Uterus (tissue), 4 donors: Measurements from ENCODE around the gene PLA1A. TPM values are rescaled to one million over a fixed set of nuclear protein-coding genes. Genes with fewer than 3 reads are reported as not detected.

ENCODE experiments used
- DNase-seq, 2 donors: peaks; one replicate each; pipeline ENCODE4 v3.0.0-alpha.2; 2019 to 2020
- H3K27ac ChIP-seq, 2 donors: fragments of 200-600 bp; sonication (generic); 1 replicate in 1 of 2; 2 replicates in 1 of 2; pipeline ENCODE4 v1.5.1; 2016 to 2018
- H3K27me3 ChIP-seq, 2 donors: fragments of 200-600 bp; sonication (generic); one replicate each; pipeline ENCODE4 v1.5.1; 2018 to 2019; ENCODE audit warnings: control low read depth in 1 of 2
- H3K36me3 ChIP-seq, 2 donors: fragments of 200-600 bp; sonication (generic); one replicate each; pipeline ENCODE4 v1.5.1; 2019; ENCODE audit warnings: control low read depth in 1 of 2
- H3K4me1 ChIP-seq, 2 donors: fragments of 200-600 bp; sonication (generic); one replicate each; pipeline ENCODE4 v1.5.1; 2018 to 2019; ENCODE audit warnings: control low read depth in 1 of 2
- H3K4me3 ChIP-seq, 2 donors: fragments of 200-600 bp; sonication (generic); 1 replicate in 1 of 2; 2 replicates in 1 of 2; pipeline ENCODE4 v1.5.1; 2018 to 2019; ENCODE audit warnings: mild to moderate bottlenecking in 1 of 2
- H3K9me3 ChIP-seq, 2 donors: fragments of 200-600 bp; sonication (generic); one replicate each; pipeline ENCODE4 v1.5.1; 2019; ENCODE audit warnings: control low read depth in 1 of 2
- POLR2A ChIP-seq, 2 donors: fragments of 450-650 bp; IDR thresholded peaks; one replicate each; pipeline ENCODE4 v1.6.1; 2016; ENCODE audit warnings: antibody characterized with exemption in 2 of 2, mild to moderate bottlenecking in 1 of 2, moderate library complexity in 1 of 2
- intact Hi-C: fragments of 100-400 bp; cut with DNase I; formaldehyde crosslinking; loops from one replicate; pipeline ENCODE4 v1.15.1; 2023; ENCODE audit warnings: low total_unique reads
- total RNA-seq, 4 donors: library from RNA; depleted of rRNA in 3 of 4; stranded (reverse); fragments of >200 nt in 3 of 4; gene quantifications; one replicate each; pipeline versions ENCODE4 v1.1.0 to v1.2.4, GENCODE V29; 2014 to 2023
- TF ChIP-seq, protein P1 (sequence below), 4 experiments: fragments of 200-600 bp in 2 of 4; fragments of 450-650 bp in 2 of 4; sonication (generic) in 2 of 4; IDR thresholded peaks; one replicate each; pipeline ENCODE4 v1.5.1; 2016 to 2019; ENCODE audit warnings: antibody characterized with exemption in 4 of 4, mild to moderate bottlenecking in 2 of 4, moderate library complexity in 1 of 4
- donor health status: DM: yes; HTN: yes; CAD: no.

The PLA1A gene
- total RNA-seq, 4 donors from 2014 or later = 11.9 to 37.1 (median 16.5) TPM; not detected in 1

DNA sequence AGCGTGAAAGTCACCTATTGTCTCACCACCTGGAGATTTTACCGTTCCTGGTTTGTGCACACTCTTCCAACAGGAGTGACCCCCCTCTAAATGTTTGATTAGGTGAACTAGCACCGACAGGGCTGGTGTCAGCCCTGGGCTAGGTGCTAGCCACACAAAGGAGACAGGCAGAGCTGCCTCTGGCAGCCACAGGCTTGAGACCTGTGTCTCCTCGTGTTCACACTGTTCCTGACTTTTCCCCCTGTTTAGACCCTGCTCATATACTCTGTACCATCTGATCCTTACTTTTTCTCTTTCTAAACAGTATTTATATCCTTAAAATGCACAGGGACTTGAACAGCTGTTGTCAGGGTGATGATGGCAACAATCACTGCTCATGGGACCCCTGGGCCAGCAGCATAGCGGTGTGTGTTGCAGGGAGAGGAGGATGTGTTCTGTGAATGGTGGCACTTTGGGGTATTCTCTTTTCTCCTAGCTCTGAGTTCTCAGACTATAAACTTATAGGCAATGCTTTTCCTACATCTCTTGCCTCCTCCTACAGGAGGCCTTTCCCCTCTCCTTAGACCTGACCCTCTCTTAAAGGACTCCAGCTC lies 43.8 kb upstream of the PLA1A start:
- intact Hi-C loops = no loop called here
- no peak for DNase-seq
- H3K9me3 ChIP-seq = no peaks in the 10 kb centered on the region
- no peaks in the 10 kb centered on the region for H3K27me3 ChIP-seq
- H3K4me1 ChIP-seq = no peaks in the 10 kb centered on the region
- no peak overlapping the region for H3K4me3 ChIP-seq
- no peaks in the 10 kb centered on the region for H3K36me3 ChIP-seq
- H3K27ac ChIP-seq = no peak overlapping the region
- TF ChIP-seq, protein P1, sequence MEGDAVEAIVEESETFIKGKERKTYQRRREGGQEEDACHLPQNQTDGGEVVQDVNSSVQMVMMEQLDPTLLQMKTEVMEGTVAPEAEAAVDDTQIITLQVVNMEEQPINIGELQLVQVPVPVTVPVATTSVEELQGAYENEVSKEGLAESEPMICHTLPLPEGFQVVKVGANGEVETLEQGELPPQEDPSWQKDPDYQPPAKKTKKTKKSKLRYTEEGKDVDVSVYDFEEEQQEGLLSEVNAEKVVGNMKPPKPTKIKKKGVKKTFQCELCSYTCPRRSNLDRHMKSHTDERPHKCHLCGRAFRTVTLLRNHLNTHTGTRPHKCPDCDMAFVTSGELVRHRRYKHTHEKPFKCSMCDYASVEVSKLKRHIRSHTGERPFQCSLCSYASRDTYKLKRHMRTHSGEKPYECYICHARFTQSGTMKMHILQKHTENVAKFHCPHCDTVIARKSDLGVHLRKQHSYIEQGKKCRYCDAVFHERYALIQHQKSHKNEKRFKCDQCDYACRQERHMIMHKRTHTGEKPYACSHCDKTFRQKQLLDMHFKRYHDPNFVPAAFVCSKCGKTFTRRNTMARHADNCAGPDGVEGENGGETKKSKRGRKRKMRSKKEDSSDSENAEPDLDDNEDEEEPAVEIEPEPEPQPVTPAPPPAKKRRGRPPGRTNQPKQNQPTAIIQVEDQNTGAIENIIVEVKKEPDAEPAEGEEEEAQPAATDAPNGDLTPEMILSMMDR (IDR thresholded peaks at IDR 0.05) = no peak
- no peak for TF ChIP-seq POLR2A (IDR thresholded peaks at IDR 0.05)

DNA sequence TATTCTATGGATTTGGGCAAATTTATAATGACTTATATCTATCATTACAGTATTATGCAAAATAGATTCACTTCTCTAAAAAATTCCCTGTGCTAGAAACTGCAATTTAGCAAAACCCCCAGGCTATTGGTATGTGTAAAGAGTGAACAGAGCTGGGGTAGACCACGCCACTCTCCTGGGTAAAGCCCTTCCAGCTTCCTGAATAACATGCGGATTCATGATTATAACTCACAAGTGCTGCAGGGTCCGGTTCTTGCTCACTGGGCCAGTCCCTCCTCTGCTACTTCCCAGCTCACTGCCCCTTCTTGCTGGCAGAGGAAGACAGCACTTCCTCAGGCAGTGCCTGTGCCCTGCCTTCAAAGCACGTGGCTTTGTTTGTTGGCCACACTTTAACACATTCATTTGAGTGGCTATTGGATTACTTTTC lies 42.4 kb upstream of the PLA1A start:
- Histone ChIP-seq H3K27me3 (no peaks in the 10 kb centered on the region), H3K9me3 (no peaks in the 10 kb centered on the region), H3K4me3 (no peak overlapping the region), H3K27ac (no peak overlapping the region), H3K4me1 (no peaks in the 10 kb centered on the region), H3K36me3 (no peaks in the 10 kb centered on the region)
- TF ChIP-seq, protein P1 (IDR thresholded peaks at IDR 0.05) = no peak
- no peak for TF ChIP-seq POLR2A (IDR thresholded peaks at IDR 0.05)
- no peak for DNase-seq
- intact Hi-C loops = no loop called here

DNA sequence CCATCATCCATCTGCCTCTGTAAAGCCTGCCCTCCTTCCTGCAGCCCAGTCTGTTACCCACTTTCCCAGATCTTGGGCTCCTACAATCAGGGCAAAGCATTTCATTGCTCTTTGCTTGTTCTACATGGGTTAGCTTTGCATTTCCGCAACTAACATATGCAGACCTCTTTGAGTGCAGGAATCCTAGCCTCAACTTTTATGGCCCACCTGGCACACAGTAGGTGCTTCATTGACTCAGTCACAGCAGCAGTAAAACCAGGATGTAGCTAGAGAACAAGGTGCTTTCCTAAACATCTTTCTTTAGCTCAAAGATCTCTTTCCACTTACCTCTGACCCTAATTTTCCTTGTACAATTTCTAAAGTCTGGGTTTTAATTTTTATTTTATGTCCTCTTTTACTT lies 41.8 kb upstream of the PLA1A start:
- no peak overlapping the region for H3K4me3 ChIP-seq
- no peaks in the 10 kb centered on the region for H3K4me1 ChIP-seq
- no peaks in the 10 kb centered on the region for H3K36me3 ChIP-seq
- no peak overlapping the region for H3K27ac ChIP-seq
- TF ChIP-seq POLR2A (IDR thresholded peaks at IDR 0.05) = no peak
- TF ChIP-seq, protein P1 (IDR thresholded peaks at IDR 0.05) = no peak
- no peak for DNase-seq
- H3K9me3 ChIP-seq = no peaks in the 10 kb centered on the region
- intact Hi-C loops = no loop called here
- no peaks in the 10 kb centered on the region for H3K27me3 ChIP-seq

DNA sequence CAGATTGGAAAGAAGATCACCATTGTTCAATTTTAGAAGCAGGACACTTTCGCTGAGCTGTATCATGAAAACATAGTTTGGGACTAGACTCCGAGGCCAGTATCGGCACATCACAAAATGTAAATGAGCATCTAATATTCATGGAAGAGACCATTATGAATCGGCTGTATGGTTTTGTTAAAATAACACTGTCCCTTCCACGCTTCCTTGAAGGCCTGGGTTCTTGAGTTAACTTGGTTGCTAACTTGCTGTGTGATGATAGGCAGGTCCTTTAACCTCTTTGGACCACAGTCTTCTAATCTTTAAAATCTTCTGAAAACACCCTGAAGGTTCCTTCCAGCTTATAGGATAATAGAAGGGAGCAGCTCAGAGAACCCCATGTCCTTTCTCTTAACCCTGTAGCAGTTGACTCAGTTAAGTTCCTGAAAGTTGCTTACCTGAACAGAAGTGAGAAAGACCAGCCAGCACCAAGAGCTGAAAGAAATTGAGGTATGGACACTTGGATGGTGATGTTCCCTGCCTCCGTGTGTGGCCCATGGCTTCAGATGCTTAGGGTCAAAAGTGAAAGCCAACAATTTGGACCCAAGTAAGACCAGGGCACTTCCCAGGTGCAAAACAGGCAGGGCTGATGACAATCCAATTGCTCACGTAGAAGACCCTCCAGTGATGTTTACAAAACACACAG lies 40.4 kb upstream of the PLA1A start:
- H3K9me3 ChIP-seq = no peaks in the 10 kb centered on the region
- intact Hi-C loops = no loop called here
- no peaks in the 10 kb centered on the region for H3K27me3 ChIP-seq
- DNase-seq = no peak
- TF ChIP-seq, protein P1 (IDR thresholded peaks at IDR 0.05) = no peak
- TF ChIP-seq POLR2A (IDR thresholded peaks at IDR 0.05) = no peak
- H3K36me3 ChIP-seq = no peaks in the 10 kb centered on the region
- no peak overlapping the region for H3K4me3 ChIP-seq
- no peak overlapping the region for H3K27ac ChIP-seq
- H3K4me1 ChIP-seq = no peaks in the 10 kb centered on the region

DNA sequence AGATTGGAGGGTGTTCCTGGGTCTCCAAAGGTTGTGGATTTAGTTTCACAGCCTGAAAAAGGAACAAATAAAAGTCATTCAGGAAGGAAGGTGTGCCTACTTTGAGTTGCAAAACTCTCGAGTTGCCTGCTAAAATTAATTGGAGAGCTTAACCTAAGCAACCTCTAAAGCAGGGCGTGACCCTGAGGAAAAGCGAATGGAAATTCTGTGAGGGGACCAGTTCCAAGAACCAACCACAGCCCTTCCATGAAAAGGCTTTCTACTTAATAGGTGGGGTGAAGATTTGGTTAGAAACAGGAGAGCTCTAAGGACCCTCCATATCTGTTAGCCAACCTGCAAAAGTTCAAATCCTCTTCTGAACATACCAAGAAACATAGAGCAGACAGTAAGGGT lies 39.8 kb upstream of the PLA1A start:
- H3K27me3 ChIP-seq = no peaks in the 10 kb centered on the region
- no peak for TF ChIP-seq POLR2A (IDR thresholded peaks at IDR 0.05)
- TF ChIP-seq, protein P1 (IDR thresholded peaks at IDR 0.05) = no peak
- H3K27ac ChIP-seq = no peak overlapping the region
- no peak for DNase-seq
- intact Hi-C loops = no loop called here
- no peaks in the 10 kb centered on the region for H3K36me3 ChIP-seq
- H3K4me1 ChIP-seq = no peaks in the 10 kb centered on the region
- no peak overlapping the region for H3K4me3 ChIP-seq
- no peaks in the 10 kb centered on the region for H3K9me3 ChIP-seq
